GM19372 (cell line): ENCODE data around the gene CYP26C1.

Experiments
- ATAC-seq: cut with Tn5 transposase; IDR thresholded peaks from one replicate; pipeline ENCODE4 v1.9.1; 2021; ENCODE audit warnings: mild to moderate bottlenecking, low read depth, moderate library complexity; ENCODE audit not compliant: unreplicated experiment

CYP26C1 gene, protein sequence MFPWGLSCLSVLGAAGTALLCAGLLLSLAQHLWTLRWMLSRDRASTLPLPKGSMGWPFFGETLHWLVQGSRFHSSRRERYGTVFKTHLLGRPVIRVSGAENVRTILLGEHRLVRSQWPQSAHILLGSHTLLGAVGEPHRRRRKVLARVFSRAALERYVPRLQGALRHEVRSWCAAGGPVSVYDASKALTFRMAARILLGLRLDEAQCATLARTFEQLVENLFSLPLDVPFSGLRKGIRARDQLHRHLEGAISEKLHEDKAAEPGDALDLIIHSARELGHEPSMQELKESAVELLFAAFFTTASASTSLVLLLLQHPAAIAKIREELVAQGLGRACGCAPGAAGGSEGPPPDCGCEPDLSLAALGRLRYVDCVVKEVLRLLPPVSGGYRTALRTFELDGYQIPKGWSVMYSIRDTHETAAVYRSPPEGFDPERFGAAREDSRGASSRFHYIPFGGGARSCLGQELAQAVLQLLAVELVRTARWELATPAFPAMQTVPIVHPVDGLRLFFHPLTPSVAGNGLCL

DNA sequence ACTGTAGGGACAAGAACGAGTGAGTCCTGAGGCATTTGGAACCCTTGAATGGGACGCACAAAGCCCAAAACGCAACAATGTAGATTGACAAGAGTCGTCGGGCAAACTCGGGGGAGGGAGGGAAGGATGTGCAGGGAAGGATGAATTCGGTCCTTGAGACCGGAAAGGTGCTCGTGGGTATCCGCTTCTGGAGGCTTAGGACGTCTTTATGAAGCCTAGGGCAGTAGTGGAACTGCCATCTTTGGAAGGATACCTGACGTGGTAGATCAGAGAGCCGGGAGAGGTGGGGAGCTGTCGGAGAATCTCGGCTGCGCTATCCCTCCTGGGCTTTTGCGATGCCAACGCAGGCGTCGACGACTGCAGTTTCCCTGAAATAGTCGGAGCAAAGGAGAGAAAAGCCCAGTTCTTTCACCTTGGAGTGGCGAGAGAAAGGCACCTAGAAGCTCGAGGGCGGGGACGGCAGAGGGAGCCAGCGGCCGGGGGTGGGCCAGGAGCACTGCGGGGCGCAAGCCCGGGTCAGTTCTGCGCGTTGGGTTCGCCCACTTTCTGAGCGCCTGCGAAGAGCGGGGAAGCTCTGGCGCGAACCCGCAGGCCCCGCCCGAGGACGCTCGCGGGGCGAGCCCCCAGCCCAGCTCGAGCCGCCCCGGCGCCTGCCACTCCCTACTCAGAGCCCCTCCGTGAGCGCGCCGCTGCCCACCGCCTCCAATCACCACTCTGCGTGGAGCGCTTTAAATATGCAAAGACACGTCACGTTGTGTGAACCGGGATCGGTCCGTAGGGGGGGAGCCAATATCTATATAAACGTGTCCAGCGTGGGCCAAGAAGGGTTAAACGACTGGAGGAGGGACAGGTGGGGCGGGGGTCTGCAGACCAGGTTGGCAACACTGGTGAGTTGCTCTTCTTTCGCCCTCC, at the start of gene CYP26C1:
Gene CYP26C1 (plus strand): TSS at position 824 of the 912 bp plus-strand sequence. CDS start 466 bp downstream, outside the sequence.
- ATAC-seq: no peak

DNA sequence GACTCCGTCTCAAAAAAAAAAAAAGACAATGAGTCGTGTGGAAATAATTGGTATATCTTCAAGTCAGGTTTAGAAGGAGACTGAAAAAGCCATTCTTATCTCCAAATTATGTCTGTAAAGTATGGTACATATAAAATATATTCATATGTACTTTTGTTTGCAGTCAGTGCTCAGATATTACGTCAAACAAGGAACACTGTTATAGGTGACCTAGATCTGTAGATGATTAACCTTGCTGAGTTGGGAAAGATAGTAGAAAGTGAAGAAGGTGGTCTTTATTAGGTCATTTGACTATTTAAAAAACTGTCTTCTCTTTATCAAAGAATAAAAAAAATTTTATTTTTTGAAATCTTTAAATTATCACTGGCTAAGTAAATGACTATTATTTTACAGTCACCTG, 44.9 kb upstream of the CYP26C1 start:
- no peak for ATAC-seq

DNA sequence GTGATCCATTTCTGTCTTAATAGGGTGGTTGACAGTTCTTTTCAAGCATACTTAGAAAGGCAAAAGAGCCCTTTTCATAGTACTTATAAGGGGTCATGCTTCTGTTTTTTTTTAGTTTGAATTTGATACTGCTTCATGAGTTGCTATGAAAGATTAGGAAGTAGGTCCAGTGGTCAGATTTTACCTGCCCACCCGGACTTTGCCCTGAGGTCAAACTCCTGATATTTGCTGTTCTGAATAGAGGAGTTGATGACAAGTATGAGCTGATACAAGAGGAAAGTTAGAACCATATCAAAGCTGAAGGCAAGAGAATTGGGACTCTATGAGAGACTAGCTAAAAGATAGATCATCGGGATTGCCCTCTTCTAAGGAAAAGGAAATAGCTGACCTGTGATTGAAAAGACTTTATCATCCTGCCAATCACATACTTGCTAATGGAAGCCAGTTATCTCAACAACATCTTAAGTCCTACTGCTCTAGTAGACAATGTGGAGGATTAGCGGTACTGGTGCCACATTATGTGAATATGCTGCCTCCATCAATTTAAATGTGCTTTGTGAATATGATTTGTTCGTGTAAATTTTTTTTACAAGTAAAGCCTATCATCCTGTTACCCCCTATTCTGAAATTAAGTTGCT, 37.5 kb upstream of the CYP26C1 start:
- ATAC-seq: no peak

DNA sequence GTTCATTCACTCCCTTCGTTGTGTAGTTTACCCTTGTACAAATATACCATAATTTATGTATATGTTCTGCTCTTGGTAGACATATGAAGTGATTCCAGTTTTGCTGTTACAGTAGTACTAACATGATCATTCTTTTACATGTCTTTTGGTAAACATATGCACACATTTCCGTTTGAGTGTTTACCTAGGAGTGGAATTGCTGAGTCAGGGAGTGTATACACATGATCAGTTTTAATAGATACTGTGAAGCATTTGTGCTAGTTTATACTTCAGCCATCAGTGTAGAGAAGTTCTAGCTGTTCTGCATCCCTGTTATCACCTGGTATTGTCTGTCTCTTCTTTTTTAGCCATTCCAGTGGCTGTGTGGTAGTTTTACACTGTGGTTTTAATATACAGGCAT, 34.5 kb upstream of the CYP26C1 start:
- no peak for ATAC-seq

DNA sequence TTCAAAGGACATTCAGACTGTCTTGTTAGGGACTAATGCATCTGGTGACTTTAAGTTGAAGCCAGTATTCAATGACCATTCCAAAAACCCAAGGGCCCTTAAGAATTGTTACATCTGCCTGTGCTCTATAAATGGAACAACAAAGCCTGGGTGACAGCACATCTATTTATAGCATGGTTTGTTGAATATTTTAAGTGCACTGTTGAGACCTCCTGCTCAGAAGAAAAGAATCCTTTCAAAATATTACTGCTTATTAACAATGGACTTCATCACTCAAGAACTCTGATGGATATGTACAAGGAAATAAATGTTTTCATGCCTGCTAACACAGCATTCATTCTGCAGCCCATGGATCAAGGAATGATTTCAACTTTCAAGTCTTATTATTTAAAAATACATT, 33.1 kb upstream of the CYP26C1 start:
- ATAC-seq: no peak

DNA sequence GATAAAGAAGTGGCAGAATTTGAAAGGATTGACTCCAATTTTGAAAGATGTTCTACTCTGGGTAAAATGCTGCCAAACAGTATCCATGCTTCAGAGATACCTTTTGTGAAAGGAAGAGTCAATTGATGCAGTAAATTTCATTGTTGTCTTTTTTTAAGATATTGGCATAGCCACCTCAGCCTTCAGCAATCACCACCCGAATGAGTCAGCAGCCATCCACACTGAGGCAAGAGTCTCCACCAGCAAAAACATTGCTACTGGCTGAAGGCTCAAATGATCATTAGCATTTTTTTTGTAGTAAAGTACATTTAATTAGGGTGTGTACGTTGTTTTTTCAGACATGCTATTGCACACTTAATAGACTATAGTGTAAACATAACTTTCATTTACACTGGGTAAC, 31.7 kb upstream of the CYP26C1 start:
- no peak for ATAC-seq

DNA sequence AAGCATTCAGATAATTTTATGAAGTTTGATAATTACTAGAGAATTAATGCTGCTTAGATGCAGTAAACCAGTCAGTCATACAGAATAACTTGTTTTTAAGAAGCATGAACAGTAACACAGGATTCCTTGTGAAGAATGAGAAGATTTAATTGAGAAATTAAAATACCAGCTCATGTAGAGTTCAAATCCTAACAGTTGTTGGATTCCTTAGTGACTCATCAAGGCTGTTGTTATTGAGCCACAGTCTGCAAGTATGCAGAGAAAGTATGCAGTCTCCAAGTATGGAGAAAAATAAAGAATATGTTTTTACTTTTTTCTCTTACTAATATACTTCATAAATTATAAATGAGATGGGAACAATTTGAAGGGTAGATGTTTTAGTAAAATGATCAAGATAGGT, 30.2 kb upstream of the CYP26C1 start:
- ATAC-seq: no peak

DNA sequence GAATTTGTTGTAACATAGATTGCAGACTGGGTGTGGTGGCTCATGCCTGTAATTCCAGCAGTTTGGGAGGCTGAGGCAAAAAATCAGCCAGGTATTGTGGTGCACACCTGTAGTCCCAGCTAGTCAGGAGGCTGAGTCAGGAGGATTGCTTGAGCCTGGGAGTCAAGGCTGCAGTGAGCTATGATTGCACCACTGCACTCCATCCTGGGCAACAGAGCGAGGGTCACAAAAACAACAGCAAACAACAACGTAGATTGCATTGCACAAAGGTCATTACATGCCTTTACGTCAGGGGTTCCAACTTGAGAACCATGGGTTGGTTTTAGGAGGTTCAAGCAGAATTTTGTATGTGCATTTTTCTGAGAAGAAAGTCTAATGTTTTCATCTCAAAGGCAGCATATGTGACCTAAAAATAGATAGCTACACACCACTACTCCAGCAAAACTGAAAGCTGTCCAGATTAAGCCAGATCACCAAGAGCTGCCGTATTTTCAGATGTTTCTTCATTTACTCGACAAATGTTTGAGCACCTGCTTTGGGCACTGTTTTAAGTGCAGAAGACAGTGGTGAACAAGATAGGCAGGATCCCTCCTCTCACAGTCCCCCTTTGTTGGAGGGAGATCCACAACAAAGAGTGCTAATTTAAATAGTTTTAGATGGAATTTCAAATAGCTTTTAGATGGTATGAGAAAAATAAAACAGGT, 28.3 kb upstream of the CYP26C1 start:
- ATAC-seq: no peak

DNA sequence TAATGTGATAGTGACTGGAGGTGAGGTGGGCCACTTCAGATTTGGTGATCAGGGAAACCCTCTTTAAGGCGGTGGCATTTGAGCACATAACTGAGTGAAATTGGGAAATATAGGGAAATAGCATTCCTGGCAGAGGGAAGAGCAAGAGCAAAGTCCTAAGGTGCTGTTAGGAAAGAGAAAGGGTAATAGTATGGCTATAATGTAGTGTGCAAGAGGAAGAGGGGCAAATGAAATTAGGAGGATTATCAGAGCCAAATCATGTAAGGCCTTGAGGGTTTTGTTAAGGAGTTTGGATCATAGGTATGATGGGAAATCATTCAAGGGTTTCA, 27.8 kb upstream of the CYP26C1 start:
- no peak for ATAC-seq

DNA sequence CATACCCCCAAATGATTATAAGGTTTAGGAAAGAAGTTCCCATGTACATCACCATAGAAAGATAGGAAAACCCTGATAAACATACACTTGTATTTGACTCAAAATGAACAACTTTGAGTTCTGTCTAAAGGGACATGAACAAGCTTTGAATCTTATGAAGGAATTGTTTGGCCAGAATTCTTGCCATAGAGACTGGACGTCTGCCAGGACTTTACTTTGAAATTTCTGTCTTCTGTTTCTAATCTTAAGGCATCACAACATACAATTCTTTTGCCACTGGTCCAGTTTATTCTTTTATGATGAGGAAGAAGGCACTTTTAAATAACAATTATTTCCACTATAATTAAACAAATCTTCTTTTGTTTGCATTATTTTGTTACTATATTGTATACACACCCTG, 26.2 kb upstream of the CYP26C1 start:
- ATAC-seq: no peak

DNA sequence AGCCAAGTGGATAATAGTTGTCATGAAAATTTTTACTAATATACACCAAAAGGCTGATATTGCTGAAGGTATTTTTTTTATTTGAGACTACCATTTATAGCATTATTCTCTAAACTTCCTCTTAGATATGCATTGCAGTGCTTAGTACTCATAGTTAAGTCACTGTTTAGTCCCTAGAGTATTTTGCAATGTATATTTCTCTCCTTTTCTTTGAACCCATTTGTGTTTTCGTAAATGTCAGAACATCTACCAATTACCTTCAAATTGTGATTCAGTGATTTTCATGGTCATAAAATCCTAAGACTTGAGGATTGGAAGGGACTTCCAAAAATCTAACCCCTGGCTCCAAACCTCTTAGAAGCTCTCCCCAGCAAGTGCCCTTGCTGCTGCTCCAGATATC, 21.5 kb upstream of the CYP26C1 start:
- ATAC-seq: no peak

DNA sequence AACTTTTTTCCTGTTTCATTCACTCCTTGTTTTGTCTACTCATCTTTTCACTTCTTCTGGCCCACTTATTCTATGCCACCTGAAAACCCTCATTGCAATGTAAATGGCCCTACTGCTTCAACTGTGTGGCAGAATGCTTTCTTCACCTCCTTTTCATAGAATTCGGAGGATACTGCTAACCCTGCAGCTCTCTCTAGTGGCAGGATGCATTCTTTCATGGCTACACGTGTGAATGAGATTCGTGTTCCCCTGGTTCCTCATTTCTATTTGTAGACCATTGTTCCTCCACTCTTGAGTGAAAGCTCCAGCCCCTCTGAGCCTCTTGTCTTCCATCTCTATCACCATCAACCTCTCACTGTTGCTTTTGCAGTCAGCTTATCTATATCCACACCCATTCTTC, 20.9 kb upstream of the CYP26C1 start:
- no peak for ATAC-seq

DNA sequence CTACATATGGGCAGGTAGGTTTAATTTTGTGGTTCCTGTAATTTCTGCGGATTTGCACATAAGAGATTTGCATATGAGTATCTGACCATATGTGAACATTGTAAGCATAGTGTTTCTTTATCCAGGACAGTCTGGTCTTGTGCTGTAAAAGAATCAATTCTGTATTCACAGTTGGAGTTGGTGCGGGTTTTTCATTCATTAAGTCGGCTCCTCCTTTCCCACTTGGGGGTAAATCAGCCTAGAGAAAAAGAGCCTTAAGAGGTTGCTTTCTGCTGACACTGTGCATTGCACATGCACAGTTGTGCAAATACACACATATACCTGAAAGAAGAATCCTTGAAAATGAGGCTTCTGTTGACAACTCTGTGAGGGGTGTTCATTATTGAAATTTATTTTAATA, 6.1 kb upstream of the CYP26C1 start:
- no peak for ATAC-seq

DNA sequence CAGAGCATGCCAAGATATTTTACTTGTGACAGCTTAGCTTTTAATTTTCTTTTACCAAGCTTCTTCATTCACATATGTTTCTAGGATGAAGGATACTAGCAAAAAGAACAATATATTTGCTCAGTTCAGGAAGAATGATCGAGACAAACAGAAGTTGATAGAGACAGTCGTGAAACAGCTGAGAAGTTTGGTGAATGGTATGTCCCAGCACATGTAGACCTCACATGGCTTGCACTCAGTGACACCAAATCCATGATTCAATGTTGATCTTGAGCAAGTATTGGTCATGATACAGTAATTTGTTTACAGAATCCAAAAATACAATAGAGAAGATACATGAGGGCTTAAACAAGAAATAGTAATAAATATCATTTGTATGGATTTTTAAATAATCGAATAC, 2.5 kb upstream of the CYP26C1 start:
- no peak for ATAC-seq

DNA sequence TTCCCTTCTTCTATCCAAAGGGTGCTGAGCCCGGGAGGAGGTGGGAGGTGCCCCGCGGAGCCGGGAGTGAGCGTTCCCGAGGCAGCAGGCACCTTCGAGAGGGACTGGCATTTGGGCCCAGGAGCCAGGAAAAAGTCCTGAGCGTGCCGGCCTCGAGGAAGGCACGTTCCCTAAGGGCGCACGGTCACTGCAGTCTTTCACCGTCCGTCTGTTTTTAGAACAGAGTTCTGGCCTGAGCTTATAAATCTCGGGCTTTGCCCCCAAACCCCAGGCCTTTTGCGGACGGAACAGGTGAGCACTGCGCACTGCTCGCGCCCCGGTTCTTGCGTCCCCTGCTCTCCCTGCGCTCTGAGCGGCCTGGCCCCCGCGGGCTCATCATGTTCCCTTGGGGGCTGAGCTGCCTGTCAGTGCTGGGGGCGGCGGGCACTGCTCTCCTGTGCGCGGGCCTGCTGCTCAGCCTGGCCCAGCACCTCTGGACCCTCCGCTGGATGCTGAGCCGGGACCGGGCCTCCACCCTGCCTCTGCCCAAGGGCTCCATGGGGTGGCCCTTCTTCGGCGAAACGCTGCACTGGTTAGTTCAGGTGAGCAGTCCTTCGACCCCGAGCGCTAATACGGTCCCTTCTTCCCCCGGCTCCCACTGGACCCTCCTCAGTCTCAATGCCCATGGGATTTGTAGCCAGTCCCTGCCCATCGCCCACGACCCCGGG, 442 bp downstream of the CYP26C1 start:
- no peak for ATAC-seq

DNA sequence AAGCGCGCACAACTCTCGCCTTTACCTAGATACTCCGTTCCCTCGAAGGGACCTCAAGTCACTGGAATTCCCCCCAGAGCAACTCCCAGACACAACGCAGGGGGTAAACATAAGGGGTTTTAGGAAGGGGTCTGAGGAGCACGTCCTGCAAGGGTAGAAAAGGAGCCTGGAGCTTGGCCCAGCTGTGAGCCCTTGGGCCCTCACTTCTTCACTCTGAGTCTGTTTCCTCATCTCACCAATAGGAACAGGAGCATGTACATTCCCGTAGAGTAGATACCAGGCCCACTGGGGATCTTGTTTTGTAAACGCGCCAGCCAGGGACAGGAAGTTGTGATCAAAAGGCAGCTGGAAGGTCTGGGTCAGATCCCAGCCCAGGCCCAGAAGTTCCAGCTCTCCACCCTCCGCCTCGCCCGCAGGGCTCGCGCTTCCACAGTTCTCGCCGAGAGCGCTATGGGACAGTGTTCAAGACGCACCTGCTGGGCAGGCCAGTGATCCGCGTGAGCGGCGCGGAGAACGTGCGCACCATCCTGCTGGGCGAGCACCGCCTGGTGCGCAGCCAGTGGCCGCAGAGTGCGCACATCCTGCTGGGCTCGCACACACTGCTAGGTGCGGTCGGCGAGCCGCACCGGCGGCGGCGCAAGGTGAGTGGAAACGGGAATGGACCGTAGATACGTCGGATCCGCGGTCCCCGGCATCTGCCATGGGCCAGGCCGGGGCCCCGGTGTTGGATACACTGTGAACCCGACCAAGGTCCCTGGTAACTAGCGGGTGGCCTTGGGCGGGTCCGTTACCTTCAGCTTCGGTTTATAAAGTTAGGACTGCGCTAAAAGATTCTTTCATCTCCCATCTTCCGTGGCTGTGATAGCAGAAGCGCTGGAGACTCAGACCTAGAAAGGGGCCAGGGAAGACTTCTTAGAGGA, 1.3 kb downstream of the CYP26C1 start:
- ATAC-seq: peak; percentile 21

DNA sequence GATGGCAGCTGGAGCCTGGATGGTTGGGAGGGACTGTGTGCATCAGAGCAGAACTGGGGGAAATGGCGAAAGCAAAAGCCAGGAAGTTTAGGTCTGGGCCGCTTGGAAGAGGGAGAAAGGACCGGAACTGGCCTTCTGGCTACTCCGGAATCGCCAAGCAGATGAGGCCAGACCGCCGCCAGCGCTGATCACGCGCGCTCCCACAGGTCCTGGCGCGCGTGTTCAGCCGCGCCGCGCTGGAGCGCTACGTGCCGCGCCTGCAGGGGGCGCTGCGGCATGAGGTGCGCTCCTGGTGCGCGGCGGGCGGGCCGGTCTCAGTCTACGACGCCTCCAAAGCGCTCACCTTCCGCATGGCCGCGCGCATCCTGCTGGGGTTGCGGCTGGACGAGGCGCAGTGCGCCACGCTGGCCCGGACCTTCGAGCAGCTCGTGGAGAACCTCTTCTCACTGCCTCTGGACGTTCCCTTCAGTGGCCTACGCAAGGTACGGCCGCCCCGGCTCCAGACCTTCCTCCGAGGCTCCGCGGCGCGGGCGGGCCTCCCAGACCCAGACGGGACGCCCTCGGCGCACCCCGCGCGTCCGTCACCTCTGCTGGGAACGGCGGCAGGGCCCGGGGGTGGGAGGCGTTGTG, 2.0 kb downstream of the CYP26C1 start:
- peak; percentile 64 for ATAC-seq
